NT2/D1 (cell line): ENCODE data around the gene GSX1.

Experiments
- DNase-seq: peaks from one replicate; pipeline ENCODE4 v3.0.0-alpha.2; 2011; ENCODE audit warnings: low read depth, low spot score
- H3K27me3 ChIP-seq: 2 replicates; pipeline ENCODE4 v1.6.0; 2011; ENCODE audit warnings: mild to moderate bottlenecking; ENCODE audit not compliant: insufficient read length, insufficient read depth
- H3K36me3 ChIP-seq: 2 replicates; pipeline ENCODE4 v1.6.1; 2011; ENCODE audit warnings: mild to moderate bottlenecking, low read length, mixed read lengths; ENCODE audit not compliant: insufficient read depth, insufficient read length
- H3K4me1 ChIP-seq: 2 replicates; pipeline ENCODE4 v1.5.1; 2011; ENCODE audit not compliant: insufficient read depth, insufficient read length
- H3K4me3 ChIP-seq: 2 replicates; pipeline ENCODE4 v1.5.1; 2011; ENCODE audit warnings: low read depth; ENCODE audit not compliant: insufficient read length
- H3K9ac ChIP-seq: 2 replicates; pipeline ENCODE4 v1.6.0; 2011; ENCODE audit warnings: low read depth; ENCODE audit not compliant: insufficient read length
- H3K9me3 ChIP-seq: 2 replicates; pipeline ENCODE4 v1.5.1; 2011; ENCODE audit warnings: mild to moderate bottlenecking, low read length; ENCODE audit not compliant: insufficient read depth
- SUZ12 ChIP-seq: IDR thresholded peaks from 2 replicates; pipeline ENCODE4 v1.6.1; 2011; ENCODE audit not compliant: insufficient read length, insufficient read depth; ENCODE audit errors: extremely low read depth
- YY1 ChIP-seq: IDR thresholded peaks from 2 replicates; pipeline ENCODE4 v1.6.1; 2011; ENCODE audit not compliant: insufficient read length, insufficient read depth
- ZNF274 ChIP-seq: IDR thresholded peaks from 2 replicates; pipeline ENCODE4 v1.6.1; 2011; ENCODE audit warnings: mild to moderate bottlenecking, low read depth, low read length

GSX1 gene

DNA sequence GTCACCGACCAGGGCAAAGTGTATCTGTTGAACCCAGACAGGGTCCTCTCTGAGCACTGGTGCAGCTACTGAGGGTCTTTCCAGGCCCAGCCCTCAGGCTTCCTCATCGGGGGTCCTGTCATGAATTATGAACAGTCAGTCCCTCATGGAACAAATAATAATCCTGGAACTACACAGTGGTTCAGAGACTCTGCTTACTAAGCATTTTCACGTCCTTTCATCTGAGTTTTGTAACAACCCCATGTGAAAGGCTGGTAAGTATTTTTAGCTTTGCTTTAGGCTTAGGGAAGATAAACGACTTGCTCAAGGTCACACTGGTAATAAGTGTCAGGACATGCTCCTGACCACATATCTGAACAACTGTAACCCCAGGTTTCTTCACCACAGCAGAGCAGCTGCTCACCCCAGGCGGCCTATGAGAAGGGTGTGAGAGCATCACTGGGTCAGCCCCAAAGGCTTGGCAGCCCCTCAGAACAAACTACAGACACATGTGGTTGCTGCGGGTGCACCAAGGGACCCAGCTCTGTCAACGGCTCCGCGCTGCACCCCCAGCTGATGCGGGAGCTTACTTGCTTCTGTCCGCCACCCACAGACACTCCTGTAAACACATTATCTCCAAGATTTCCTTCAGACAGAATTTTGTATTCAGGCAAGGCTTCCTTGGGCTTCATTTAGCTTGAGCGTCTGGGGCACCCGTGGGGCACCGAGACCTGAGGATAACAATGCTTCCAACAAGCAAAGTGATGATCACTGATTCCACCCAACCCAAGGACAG is 19.4 kb upstream of the GSX1 start:
- H3K9ac ChIP-seq, result no peak overlapping the region
- peaks cover 2% of the 10 kb centered on the region for H3K4me1 ChIP-seq
- H3K9me3 ChIP-seq, result no peaks in the 10 kb centered on the region
- no peak for DNase-seq
- H3K27me3 ChIP-seq, result peaks cover 8% of the 10 kb centered on the region
- H3K4me3 ChIP-seq, result no peak overlapping the region
- TF ChIP-seq ZNF274 (no peak), SUZ12 (no peak), YY1 (no peak)
- H3K36me3 ChIP-seq, result no peaks in the 10 kb centered on the region

DNA sequence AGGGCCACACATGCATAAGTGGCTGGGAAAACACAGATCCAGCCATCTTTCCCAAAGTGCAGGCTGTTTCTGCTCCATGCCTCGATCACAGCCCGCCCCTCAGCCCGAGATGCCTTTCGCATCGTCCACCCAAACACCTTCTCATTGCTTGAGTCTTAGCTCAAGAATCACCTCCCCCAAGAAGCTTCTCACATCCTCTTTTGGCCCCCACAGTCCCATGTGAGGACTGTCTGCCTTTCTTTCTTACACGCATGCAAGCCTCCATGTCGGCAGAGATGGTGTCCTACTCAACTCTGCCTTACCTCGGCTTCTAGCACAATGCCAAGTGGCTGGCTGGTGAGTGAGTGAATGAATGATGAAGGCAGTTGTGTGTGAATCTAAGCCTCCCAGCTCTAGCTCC is 18.1 kb upstream of the GSX1 start:
- no peak overlapping the region for H3K9ac ChIP-seq
- peaks cover 2% of the 10 kb centered on the region for H3K4me1 ChIP-seq
- no peak for TF ChIP-seq SUZ12
- no peak for TF ChIP-seq YY1
- H3K4me3 ChIP-seq, result no peak overlapping the region
- DNase-seq, result no peak
- no peaks in the 10 kb centered on the region for H3K36me3 ChIP-seq
- no peaks in the 10 kb centered on the region for H3K9me3 ChIP-seq
- H3K27me3 ChIP-seq, result peaks cover 16% of the 10 kb centered on the region

DNA sequence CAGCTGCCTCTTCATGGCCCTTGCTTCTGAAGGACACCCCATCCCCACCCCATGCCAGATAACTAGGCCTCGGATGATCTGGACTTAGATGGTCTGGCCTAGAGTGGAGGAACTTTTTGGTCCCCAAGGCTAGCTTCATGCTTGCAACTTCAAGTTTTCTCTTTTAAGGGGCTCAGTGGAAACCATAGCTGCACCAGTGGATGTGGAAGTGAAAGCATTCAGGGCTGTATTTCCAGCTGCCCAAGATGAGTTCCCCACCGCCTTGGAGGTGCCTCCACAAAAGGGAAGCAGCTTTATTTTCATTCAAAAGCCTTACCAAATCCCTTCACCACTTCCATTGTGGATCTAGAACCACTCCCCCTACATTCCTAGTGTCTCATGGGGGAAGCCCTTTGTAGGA is 17.6 kb upstream of the GSX1 start:
- Histone ChIP-seq H3K4me1 (peaks cover 2% of the 10 kb centered on the region), H3K36me3 (no peaks in the 10 kb centered on the region), H3K9ac (no peak overlapping the region), H3K4me3 (no peak overlapping the region), H3K9me3 (no peaks in the 10 kb centered on the region), H3K27me3 (peaks cover 16% of the 10 kb centered on the region)
- no peak for DNase-seq
- TF ChIP-seq ZNF274, result no peak
- no peak for TF ChIP-seq YY1
- no peak for TF ChIP-seq SUZ12

DNA sequence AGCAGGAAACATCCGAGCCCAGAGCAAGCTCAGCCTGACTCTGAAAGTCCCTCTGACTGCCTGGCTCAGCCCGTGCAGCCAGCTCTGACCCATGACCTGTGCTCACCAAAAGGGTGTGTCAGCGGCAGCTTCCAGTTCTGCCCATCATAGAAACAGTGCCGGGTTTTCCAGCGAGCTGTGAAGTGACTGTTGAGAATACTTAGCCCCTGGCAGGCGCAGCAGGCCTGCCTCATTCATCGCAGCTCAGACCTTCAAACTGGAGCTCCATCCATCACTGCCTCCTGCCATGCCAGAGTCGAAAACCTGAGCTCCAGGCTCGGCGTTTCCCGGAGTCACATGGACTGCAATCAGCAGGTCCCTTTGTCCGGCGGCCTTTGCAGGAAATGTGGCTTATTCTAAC is 16.3 kb upstream of the GSX1 start:
- H3K9ac ChIP-seq, result no peak overlapping the region
- H3K4me1 ChIP-seq, result peaks cover 2% of the 10 kb centered on the region
- DNase-seq, result no peak
- H3K27me3 ChIP-seq, result peaks cover 16% of the 10 kb centered on the region
- H3K4me3 ChIP-seq, result no peak overlapping the region
- TF ChIP-seq ZNF274 (no peak), SUZ12 (no peak), YY1 (no peak)
- no peaks in the 10 kb centered on the region for H3K9me3 ChIP-seq
- no peaks in the 10 kb centered on the region for H3K36me3 ChIP-seq

DNA sequence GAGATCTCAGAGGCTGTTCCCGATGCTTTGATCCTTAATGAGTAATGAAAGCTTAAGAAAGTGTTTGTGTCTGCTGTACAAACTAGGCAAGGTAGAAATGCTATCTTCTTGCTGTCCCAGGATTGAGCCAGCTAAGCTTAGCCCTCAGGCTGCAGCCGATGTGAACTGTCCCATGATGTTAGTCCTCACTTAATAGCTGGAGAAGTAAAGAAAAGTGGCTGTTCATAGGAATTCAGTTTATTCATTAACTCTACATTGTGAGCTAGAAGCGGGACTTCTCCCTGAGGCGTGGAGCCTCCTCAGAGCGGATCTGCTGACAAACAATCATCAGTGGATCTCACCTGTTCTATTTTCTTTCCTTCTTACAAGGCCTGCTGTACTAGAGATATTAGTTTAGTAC is 10.1 kb upstream of the GSX1 start:
- Histone ChIP-seq H3K9me3 (no peaks in the 10 kb centered on the region), H3K36me3 (no peaks in the 10 kb centered on the region), H3K9ac (no peak overlapping the region), H3K4me3 (no peak overlapping the region), H3K4me1 (no peaks in the 10 kb centered on the region), H3K27me3 (peaks cover 39% of the 10 kb centered on the region)
- no peak for DNase-seq
- TF ChIP-seq YY1 (no peak), SUZ12 (no peak), ZNF274 (no peak)

DNA sequence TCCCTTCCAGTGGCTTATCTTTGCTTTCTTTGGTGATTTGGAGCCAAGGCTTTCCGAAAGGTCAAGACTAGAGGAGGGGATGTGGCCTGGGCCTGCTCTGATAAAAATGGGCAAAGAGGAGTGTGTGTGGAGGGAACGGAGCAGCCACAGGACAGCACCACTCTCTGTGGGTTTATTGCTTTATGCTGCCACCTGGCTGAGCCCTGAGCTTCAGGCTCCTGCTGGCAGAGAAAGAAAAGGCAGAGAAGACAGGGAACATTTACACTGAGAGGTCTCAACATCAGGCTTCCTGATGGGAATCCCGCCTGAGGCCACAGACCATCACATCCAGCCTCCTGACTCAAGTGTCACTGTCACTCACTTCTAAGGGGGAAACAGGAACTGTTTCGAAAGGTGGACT is 9.2 kb upstream of the GSX1 start:
- H3K36me3 ChIP-seq, result no peaks in the 10 kb centered on the region
- peaks cover 43% of the 10 kb centered on the region for H3K27me3 ChIP-seq

DNA sequence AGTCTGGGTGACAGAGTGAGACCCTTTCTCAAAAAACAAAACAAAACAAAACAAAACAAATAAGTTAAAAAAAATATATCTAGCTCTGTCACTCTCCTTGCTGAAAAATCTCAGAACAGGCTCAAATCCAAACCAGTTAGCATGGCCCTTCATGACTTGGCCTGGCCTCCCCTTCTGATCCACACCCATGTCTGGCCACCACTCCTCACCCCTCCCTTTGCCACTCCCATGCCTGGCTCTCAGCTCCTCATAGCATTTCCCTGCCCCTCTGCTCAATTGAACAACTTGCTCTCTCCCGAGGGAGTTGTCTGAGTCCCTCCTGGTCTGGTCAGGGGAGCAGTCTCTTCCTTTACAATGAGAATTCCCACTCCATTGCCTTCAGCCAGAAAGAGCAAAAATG is 4.0 kb upstream of the GSX1 start:
- Histone ChIP-seq H3K9me3 (no peaks in the 10 kb centered on the region), H3K27me3 (peaks cover 90% of the 10 kb centered on the region), H3K4me3 (no peak overlapping the region), H3K9ac (no peak overlapping the region), H3K36me3 (no peaks in the 10 kb centered on the region), H3K4me1 (peaks cover 3% of the 10 kb centered on the region)
- DNase-seq, result no peak
- no peak for TF ChIP-seq SUZ12
- no peak for TF ChIP-seq ZNF274
- TF ChIP-seq YY1, result no peak

More for the DNA sequence above, 9.2 kb upstream of the GSX1 start:
- H3K9me3 ChIP-seq, result no peaks in the 10 kb centered on the region
- no peaks in the 10 kb centered on the region for H3K4me1 ChIP-seq
- DNase-seq, result no peak
- no peak overlapping the region for H3K4me3 ChIP-seq
- no peak overlapping the region for H3K9ac ChIP-seq
- no peak for TF ChIP-seq SUZ12
- no peak for TF ChIP-seq ZNF274
- TF ChIP-seq YY1, result no peak
